HUES48 (cell line): Measurements from ENCODE around the gene PBOV1.

Experiments used
- H3K27ac ChIP-seq: one replicate; pipeline ENCODE4 v1.7.0; 2013; ENCODE audit warnings: low read depth, low read length, inconsistent platforms
- H3K27me3 ChIP-seq: 2 replicates; pipeline ENCODE4 v1.6.1; 2013; ENCODE audit warnings: mild to moderate bottlenecking, low read length; ENCODE audit not compliant: control insufficient read depth, insufficient read depth
- H3K36me3 ChIP-seq: 2 replicates; pipeline ENCODE4 v1.6.1; 2013; ENCODE audit warnings: low read length; ENCODE audit not compliant: control insufficient read depth, insufficient read depth
- H3K4me1 ChIP-seq: 2 replicates; pipeline ENCODE4 v1.6.1; 2013; ENCODE audit warnings: mild to moderate bottlenecking, low read length; ENCODE audit not compliant: control insufficient read depth, insufficient read depth
- H3K4me3 ChIP-seq: 2 replicates; pipeline ENCODE4 v1.5.1; 2013; ENCODE audit warnings: mild to moderate bottlenecking, low read depth, low read length
- H3K9ac ChIP-seq: 2 replicates; pipeline ENCODE4 v1.6.1; 2013; ENCODE audit warnings: mild to moderate bottlenecking, low read depth, low read length, moderate library complexity
- H3K9me3 ChIP-seq: 2 replicates; pipeline ENCODE4 v1.6.1; 2013; ENCODE audit warnings: low read length; ENCODE audit not compliant: control insufficient read depth, insufficient read depth

Gene PBOV1

DNA sequence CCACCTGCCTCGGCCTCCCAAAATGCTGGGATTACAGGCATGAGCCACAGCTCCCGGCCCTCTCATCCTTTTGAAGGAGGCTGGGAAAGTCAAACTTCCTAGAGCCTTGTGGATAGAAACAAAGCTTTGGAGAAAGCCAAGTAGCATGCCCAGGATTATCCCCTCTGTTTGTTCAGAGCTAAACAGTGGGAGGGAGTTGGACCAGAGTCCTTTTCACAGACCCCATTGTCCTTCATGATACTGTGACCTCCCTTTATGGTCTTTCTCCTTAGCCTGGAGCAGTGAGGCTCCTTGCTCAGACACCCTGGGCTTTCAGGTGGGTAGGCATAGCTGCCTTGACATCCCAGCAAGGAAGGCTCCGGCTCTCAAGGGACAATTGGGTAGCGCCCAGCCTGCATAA is 31.1 kb downstream of the PBOV1 start:
- H3K9me3 ChIP-seq = no peaks in the 10 kb centered on the region
- H3K9ac ChIP-seq = no peak overlapping the region
- no peak overlapping the region for H3K27ac ChIP-seq
- no peaks in the 10 kb centered on the region for H3K27me3 ChIP-seq
- H3K4me3 ChIP-seq = no peak overlapping the region
- H3K36me3 ChIP-seq = no peaks in the 10 kb centered on the region
- peaks cover 32% of the 10 kb centered on the region for H3K4me1 ChIP-seq

DNA sequence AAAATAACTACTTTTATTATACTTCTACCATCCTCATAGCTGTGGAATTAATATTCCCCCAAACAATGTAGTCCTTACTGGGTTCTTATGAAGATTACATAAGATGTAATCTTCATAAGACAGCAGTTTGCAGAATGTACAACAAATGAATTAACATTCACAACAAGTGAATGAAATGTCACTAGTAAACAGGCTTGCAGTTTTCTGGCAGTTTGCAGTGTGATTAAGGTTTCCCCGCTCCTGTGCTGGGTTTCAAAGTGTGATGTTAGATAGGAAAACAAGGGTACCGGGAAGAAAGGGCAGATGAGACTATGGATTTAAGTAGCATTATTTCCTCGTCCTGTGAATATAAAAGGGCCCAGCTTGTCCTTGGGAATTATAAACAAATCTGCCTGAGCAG is 34.1 kb downstream of the PBOV1 start:
- no peak overlapping the region for H3K27ac ChIP-seq
- H3K9me3 ChIP-seq = no peaks in the 10 kb centered on the region
- H3K9ac ChIP-seq = no peak overlapping the region
- H3K27me3 ChIP-seq = no peaks in the 10 kb centered on the region
- H3K4me1 ChIP-seq = peaks cover 38% of the 10 kb centered on the region
- H3K36me3 ChIP-seq = no peaks in the 10 kb centered on the region
- H3K4me3 ChIP-seq = no peak overlapping the region

DNA sequence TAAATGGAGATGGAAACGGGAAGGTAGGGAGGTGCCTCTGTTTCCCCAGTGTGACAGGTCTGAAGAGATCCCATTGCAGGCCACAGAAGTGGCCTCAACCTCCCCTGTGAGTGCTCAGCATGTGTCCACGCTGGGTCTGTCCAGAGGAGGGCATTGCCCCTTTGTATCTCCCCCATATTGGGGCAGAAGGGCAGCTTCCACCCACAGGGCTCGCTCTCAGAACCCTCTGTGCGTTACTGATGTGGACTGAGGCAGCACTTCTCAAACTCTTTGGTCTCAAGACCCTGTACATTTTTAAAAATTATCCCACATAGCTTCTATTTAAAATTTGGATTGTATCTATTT is 34.5 kb downstream of the PBOV1 start:
- Histone ChIP-seq H3K9ac (no peak overlapping the region), H3K36me3 (no peaks in the 10 kb centered on the region), H3K27me3 (no peaks in the 10 kb centered on the region), H3K4me3 (no peak overlapping the region; the same call in 1 of the 2 replicates), H3K4me1 (peaks cover 38% of the 10 kb centered on the region), H3K9me3 (no peaks in the 10 kb centered on the region), H3K27ac (peak overlapping the region; percentile 84)

DNA sequence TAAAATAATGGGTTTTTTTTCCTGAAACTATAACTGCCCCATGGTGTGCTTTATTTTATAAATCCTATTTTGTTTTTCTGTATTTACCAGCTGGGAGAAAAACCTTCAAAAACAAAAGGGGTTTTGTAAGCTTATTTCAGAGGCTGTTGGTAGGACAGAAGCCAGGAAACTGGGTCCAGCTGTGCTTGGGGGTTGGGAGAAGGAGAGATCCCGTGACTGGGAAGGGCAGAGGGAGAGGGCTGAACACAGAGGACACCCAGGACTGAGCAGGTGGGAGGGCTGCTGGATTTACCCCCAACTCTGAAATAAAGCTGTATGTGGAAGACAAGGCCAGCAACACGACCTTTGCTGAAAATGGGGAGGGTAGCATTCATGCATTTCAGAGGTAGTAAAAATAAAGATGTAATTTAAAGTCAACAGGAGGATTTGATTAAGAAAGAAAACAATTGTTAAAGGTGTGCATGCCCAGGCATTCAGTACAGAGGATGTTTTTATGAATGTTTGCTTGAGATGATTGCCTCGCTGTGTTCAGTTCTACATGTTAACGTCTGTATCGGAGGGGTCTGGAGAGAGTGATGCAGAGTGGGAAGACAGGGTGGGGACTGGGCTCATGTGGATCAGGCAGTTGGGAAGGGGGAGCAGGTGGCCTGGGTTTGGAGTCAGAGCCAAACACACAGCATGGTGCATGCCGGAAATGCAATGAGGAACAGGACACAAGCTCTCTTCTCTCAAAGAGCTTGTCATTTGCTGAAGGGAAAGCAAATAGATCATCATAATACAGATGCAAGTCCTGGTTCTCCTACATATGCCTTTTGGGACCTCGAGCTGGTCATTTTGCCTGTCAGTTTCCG is 35.1 kb downstream of the PBOV1 start:
- Histone ChIP-seq H3K9me3 (no peaks in the 10 kb centered on the region), H3K36me3 (no peaks in the 10 kb centered on the region), H3K9ac (peak overlapping the region; percentile 40), H3K4me1 (peaks cover 34% of the 10 kb centered on the region), H3K4me3 (peak overlapping the region; percentile 12), H3K27me3 (no peaks in the 10 kb centered on the region), H3K27ac (peak overlapping the region; percentile 84)

DNA sequence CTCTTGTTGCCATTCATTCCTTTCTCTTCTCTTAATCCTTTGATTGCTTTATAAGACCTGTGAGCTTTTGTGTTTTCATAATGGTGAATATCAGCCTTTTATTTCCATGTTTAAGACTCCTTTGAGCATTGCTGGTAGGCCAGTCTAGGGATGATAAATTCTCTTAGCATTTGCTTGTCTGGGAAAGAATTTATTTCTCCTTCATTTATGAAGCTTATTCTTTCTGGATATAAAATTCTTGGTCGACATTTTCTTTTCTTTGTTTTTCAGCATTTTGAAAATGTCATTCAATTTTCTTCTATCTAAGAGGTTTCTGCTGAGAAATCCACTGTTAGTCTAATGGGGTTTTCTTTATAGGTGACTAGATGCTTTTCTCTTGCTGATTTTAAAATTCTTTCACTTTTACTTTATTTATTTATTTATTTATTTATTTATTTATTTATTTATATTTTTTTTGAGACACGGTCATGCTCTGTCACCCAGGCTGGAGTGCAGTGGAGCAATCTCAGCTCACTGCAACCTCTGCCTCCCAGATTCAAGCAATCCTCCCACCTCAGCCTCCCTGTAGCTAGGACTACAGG is 41.5 kb downstream of the PBOV1 start:
- Histone ChIP-seq H3K36me3 (no peaks in the 10 kb centered on the region), H3K9ac (no peak overlapping the region), H3K27ac (no peak overlapping the region), H3K4me1 (peaks cover 2% of the 10 kb centered on the region), H3K27me3 (no peaks in the 10 kb centered on the region), H3K9me3 (0 out of 2 replicates have a peak, but pooled peaks cover 4% of the 10 kb centered on the region), H3K4me3 (no peak overlapping the region)

DNA sequence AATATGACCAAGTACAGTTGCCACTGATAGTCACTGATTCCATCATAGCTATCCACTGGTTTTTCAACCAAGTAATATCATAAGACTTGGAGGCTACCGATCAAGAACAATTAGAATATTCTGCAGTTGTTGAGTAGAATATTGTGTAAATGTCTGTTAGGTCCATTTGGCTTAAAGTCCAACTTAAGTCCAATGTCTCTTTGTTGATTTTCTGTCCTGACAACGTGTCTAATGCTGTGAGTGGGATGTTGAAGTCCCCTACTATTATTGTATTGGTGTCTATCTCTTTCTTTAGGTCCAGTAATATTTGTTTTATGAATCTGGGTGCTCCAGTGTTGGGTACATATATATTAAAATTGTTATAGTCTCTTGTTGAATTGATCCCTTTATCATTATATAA is 42.7 kb downstream of the PBOV1 start:
- Histone ChIP-seq H3K9ac (no peak overlapping the region), H3K27ac (no peak overlapping the region), H3K9me3 (0 out of 2 replicates have a peak, but pooled peaks cover 4% of the 10 kb centered on the region), H3K36me3 (peaks cover 5% of the 10 kb centered on the region), H3K4me1 (no peaks in the 10 kb centered on the region), H3K27me3 (no peaks in the 10 kb centered on the region), H3K4me3 (no peak overlapping the region)
